ENCODE results near the gene KPNB1.

DNA sequence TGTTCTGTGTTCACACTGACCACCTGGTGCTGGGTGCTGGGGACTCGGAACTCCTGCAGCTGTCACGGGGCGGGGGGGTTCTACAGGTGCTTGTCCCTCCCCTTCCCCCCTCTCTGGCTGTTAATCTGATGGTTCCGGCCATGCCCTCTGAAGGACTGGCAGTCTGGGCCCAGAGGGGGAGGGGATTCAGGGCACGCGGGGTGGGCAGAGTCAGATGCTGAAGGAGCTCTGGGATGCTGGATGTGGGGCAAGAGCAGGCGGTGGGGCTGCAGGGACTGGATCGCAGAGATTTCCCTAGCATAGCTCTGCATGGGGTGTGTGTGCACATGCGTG is 78.0 kb downstream of the KPNB1 start:
- TF ChIP-seq, protein P1, sequence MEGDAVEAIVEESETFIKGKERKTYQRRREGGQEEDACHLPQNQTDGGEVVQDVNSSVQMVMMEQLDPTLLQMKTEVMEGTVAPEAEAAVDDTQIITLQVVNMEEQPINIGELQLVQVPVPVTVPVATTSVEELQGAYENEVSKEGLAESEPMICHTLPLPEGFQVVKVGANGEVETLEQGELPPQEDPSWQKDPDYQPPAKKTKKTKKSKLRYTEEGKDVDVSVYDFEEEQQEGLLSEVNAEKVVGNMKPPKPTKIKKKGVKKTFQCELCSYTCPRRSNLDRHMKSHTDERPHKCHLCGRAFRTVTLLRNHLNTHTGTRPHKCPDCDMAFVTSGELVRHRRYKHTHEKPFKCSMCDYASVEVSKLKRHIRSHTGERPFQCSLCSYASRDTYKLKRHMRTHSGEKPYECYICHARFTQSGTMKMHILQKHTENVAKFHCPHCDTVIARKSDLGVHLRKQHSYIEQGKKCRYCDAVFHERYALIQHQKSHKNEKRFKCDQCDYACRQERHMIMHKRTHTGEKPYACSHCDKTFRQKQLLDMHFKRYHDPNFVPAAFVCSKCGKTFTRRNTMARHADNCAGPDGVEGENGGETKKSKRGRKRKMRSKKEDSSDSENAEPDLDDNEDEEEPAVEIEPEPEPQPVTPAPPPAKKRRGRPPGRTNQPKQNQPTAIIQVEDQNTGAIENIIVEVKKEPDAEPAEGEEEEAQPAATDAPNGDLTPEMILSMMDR (IDR thresholded peaks at IDR 0.05): no peak
- no peak for TF ChIP-seq POLR2A (IDR thresholded peaks at IDR 0.05)
